Stimulated activated CD4-positive, alpha-beta T cell treated with anti-CD3 and anti-CD28 coated beads, Interleukin-1b, Interleukin-23, amount 100 ng/mL, for 4 hours (primary cell): Measurements from ENCODE around the gene EML6.

ENCODE experiments used
- DNase-seq, 2 donors: peaks; one replicate each; pipeline ENCODE4 v3.0.0-alpha.2; 2020; ENCODE audit warnings: low read depth in 2 of 2

Gene EML6

GRCh38 chr2:54999182-54999581, 275.7 kb downstream of the EML6 start:
- no peak for DNase-seq

DNA sequence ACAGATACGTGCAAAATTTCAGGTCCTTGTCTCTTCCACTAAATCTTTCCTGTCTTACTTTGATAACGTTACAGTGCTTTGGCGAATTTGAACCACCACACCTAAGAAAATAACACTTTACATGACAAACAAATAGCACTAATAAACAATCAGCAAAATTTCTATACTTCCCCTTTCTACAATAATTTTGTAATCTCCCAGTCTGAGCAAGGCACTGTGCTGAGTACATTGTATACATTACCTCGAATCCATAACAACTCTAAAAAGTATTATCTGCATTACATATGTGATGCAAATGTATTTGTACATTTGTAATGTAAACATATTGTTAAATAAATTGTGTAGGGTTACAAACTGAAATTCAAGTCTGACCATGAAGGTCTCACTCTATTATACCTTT, 276.9 kb downstream of the EML6 start:
- no peak for DNase-seq

GRCh38 chr2:55001716-55002115, 278.3 kb downstream of the EML6 start:
- DNase-seq: no peak

- DNase-seq: no peak
Observed at GRCh38 chr2:55003706-55004639, 280.5 kb downstream of the EML6 start.

DNA sequence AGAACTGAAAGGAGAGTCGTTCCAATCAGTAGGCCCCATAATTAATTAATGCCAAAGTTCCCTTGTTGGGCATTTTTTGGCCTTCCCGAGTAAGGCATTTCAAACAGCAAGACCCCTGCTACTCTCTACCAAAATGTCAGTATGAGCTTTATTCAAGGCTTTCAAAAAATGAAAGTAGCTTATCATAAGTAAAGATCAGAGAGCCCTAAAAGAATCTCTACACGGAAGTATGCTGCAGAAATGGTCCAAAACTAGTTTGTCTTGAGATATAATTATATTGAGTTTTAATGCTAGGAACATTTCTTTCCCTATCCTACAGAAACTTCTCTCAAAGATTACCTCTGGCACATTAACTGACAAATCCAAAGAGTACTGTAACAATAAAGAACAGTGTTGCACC, 282.8 kb downstream of the EML6 start:
- no peak for DNase-seq

- DNase-seq: no peak
Observed at GRCh38 chr2:55009277-55010060, 286.0 kb downstream of the EML6 start.

- DNase-seq: peak in 1 of 2 donors; percentile 12
Observed at GRCh38 chr2:55010149-55010591, 286.7 kb downstream of the EML6 start.

- DNase-seq: no peak
Observed at GRCh38 chr2:55010915-55011314, 287.5 kb downstream of the EML6 start.

- no peak for DNase-seq
Observed at GRCh38 chr2:55011831-55012671, 288.6 kb downstream of the EML6 start.

- DNase-seq: no peak
Observed at GRCh38 chr2:55012672-55013484, 289.4 kb downstream of the EML6 start.

GRCh38 chr2:55013936-55014335, 290.5 kb downstream of the EML6 start:
- DNase-seq: no peak

DNA sequence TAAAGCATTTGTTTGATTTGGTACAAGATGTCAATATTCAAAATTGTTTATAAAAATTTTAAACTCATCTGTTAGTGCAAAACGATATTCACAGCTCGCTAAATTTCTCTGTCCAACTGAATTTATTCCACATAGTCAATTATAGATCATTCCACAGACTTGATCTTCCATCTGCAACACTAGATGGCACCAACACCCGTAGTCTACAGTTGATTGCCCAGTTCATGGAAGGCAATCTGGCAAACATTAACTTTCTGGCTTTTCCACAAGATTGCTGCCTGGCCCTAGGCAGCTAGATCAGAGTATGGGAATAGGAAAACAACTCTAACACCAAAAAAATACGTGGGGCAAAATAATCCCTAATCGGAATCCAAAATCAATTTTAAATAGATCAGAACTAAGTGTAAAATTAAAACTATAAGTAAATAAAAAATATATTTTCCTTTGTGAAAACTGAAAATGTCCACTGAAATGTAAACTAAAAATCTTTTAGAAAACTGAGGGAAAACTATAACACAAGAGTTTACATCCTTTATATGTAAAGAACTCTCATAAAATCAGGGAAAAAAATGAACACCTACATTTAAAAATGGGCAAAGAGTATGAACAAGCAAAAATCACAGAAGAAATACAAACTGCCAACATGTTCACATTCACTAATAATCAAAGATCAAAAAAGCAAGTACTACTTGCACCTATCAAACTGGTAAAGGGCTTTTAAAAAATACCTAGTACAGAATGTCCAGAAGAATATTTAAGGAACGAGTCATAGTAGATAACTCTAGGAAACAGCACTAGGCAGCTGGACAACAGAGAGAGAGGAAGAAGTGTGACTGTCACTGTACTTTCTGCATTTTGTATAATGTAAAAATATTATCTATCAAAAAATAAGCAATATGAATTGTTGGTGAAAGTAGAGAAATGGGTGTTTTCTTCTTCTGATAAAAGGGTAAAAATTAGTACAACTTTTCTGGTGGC, 291.8 kb downstream of the EML6 start:
- DNase-seq: peak in 1 of 2 donors; percentile 33

DNA sequence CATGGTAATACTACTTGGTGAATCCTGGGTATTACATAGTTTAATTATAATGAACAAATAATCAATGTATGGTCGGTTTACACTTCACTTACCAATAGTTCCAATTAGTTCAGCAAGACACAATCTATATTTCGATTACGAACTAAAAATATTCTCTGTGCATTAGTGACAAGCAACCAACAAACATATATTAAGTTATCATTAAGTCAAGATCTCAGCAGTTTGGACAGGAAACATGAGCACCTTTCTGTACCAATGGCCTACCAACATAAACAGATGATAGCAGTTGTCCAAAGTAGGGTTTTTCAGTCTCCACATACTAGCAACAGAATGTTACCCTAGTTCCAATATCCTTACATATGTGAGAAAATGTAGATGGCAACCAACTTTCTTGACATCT, 294.0 kb downstream of the EML6 start:
- DNase-seq: no peak

DNA sequence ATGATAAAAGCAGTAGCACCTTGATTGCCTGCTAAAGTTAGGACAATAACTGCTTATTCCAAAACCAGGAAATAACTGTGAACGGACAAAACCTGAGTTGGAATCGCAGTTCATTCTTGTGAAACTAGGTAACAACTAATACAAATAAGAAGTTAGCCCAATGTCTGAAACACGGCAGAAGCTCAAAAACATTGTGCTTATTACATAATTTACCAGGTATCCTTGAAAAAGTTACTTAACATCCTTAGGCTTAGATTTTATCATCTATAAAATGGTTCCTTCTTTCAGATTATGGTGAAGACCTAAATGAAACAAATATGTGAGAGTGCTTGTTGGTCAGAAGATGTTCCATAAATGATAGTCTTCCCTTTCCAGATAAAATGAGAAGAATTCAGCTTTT, 294.4 kb downstream of the EML6 start:
- DNase-seq: no peak

DNA sequence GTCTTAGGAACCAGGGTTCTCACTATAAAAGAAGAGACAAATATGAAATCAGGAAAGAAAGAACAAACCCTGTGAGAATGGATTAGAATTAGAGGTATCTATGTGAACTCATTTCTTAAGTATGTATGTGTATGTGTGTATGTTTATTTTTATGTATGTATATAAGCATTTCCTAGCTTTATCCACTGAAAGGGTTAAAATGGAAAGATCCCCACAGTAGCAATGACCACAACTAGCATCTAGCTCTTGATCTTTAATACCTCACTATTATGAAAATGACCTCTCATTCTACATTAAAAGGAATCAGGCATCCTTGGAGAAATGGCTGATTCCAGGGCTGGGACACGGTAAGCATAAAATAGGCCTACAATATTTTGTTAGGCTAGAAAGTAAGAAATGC, 295.2 kb downstream of the EML6 start:
- DNase-seq: no peak

- DNase-seq: no peak
Observed at GRCh38 chr2:55019526-55020258, 296.2 kb downstream of the EML6 start.
